Endothelial cell (in vitro differentiated cells): ENCODE data around the gene SORBS1. TPM values are rescaled to one million over a fixed set of nuclear protein-coding genes. Genes with fewer than 3 reads are reported as not detected.

Experiments
- DNase-seq: peaks from one replicate; pipeline ENCODE4 v3.0.0; 2021; ENCODE audit warnings: low spot score
- H3K27ac Mint-ChIP-seq: one replicate; pipeline ENCODE4 v1.8.0; 2021; ENCODE audit warnings: mixed read lengths, inconsistent platforms; ENCODE audit not compliant: unreplicated experiment
- H3K27me3 Mint-ChIP-seq: one replicate; pipeline ENCODE4 v1.8.0; 2021; ENCODE audit warnings: mild to moderate bottlenecking, moderate library complexity, mixed read lengths, inconsistent platforms; ENCODE audit not compliant: unreplicated experiment
- H3K36me3 Mint-ChIP-seq: one replicate; pipeline ENCODE4 v1.8.0; 2021; ENCODE audit warnings: mild to moderate bottlenecking, low read depth, mixed read lengths, inconsistent platforms; ENCODE audit not compliant: unreplicated experiment
- H3K4me1 Mint-ChIP-seq: one replicate; pipeline ENCODE4 v1.8.0; 2021; ENCODE audit warnings: mild to moderate bottlenecking, mixed read lengths, inconsistent platforms; ENCODE audit not compliant: unreplicated experiment
- H3K4me3 Mint-ChIP-seq: one replicate; pipeline ENCODE4 v1.8.0; 2021; ENCODE audit warnings: mild to moderate bottlenecking, mixed read lengths, inconsistent platforms; ENCODE audit not compliant: unreplicated experiment
- H3K9me3 Mint-ChIP-seq: one replicate; pipeline ENCODE4 v1.8.0; 2021; ENCODE audit warnings: mixed read lengths, inconsistent platforms; ENCODE audit not compliant: unreplicated experiment
- CTCF ChIP-seq: fragments of 200-600 bp; sonication (generic); IDR thresholded peaks from one replicate; pipeline ENCODE4 v1.5.0; 2021; ENCODE audit warnings: antibody characterized with exemption; ENCODE audit not compliant: unreplicated experiment
- total RNA-seq: library from RNA; stranded (reverse); fragmentation: NEBNext Ultra II Directional; extraction: Animal tissue kit (Norgen Biotek cat#: 25700); gene quantifications from one replicate; pipeline ENCODE4 v1.2.1, GENCODE V29; 2021; ENCODE audit not compliant: unreplicated experiment

Gene SORBS1
- total RNA-seq, 1 donor from 2014 or later = 103 TPM

GRCh38 chr10:95459446-95460045, 101.6 kb downstream of the SORBS1 start:
- no peak for DNase-seq

GRCh38 chr10:95458871-95459270, 102.3 kb downstream of the SORBS1 start:
- Mint-ChIP-seq H3K9me3 (no peaks in the 10 kb centered on the region), H3K4me1 (peaks cover 18% of the 10 kb centered on the region), H3K36me3 (peaks cover 20% of the 10 kb centered on the region), H3K27ac (no peak overlapping the region), H3K4me3 (no peak overlapping the region), H3K27me3 (no peaks in the 10 kb centered on the region)
- DNase-seq = no peak
- no peak for TF ChIP-seq CTCF

More at GRCh38 chr10:95459446-95460045, 101.6 kb downstream of the SORBS1 start:
- TF ChIP-seq CTCF = no peak
- no peaks in the 10 kb centered on the region for H3K9me3 Mint-ChIP-seq
- H3K4me3 Mint-ChIP-seq = no peak overlapping the region
- H3K27me3 Mint-ChIP-seq = no peaks in the 10 kb centered on the region
- H3K4me1 Mint-ChIP-seq = peaks cover 21% of the 10 kb centered on the region
- H3K36me3 Mint-ChIP-seq = peaks cover 18% of the 10 kb centered on the region
- no peak overlapping the region for H3K27ac Mint-ChIP-seq

- no peak for TF ChIP-seq CTCF
- H3K4me3 Mint-ChIP-seq = no peak overlapping the region
- DNase-seq = no peak
- H3K4me1 Mint-ChIP-seq = peaks cover 16% of the 10 kb centered on the region
- peaks cover 18% of the 10 kb centered on the region for H3K36me3 Mint-ChIP-seq
- peak overlapping the region; percentile 36 for H3K27ac Mint-ChIP-seq
- H3K9me3 Mint-ChIP-seq = no peaks in the 10 kb centered on the region
- H3K27me3 Mint-ChIP-seq = no peaks in the 10 kb centered on the region
Observed at GRCh38 chr10:95458014-95458413, 103.2 kb downstream of the SORBS1 start.

DNA sequence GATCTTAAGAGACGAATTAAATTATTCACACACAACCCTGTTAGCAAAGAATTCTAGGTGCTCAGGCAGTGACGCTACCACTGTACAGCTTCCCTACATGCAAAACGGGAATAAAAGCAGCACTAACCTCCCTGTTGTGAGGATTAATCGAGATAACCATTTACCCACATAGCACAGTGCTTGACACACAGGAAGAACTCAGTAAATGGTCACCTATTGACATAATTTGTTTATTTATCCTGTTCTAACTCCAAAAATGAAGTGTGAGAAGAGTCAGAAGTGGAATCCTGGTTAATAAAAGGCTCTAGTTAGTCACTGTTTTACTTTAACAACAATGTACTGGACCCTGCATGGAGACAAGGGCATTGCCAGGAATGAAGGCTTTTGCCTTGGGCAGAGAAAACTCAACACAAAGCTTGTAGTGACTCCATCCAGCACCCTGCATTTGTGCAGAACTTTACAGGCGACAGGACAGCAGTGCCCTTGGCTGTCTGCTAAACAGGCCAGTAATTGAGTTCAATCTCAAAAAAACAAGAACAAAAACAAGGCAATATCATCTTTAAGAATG, 103.8 kb downstream of the SORBS1 start:
- TF ChIP-seq CTCF = no peak
- no peak for DNase-seq
- H3K4me3 Mint-ChIP-seq = no peak overlapping the region
- H3K27ac Mint-ChIP-seq = no peak overlapping the region
- H3K36me3 Mint-ChIP-seq = peaks cover 17% of the 10 kb centered on the region
- no peaks in the 10 kb centered on the region for H3K9me3 Mint-ChIP-seq
- H3K27me3 Mint-ChIP-seq = no peaks in the 10 kb centered on the region
- peaks cover 14% of the 10 kb centered on the region for H3K4me1 Mint-ChIP-seq

DNA sequence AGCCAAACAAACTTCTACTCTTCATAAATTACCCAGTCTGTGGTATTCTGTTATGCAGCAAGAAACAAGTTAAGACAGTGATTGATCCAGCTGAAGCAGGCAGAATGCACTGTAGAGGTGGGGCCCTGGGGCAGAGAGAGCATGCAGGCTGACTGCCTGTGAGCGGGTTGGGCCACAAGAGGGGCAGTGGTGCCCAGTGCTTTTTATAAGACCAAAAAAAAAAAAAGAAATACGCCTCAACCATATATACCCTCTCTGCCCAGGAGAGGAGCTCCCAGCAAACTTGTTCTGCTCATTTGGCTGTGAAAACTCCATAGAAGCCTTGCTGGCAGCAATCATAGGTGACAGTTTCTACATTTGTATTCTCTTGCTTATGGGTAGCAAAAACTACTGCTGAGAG, 104.7 kb downstream of the SORBS1 start:
- H3K4me3 Mint-ChIP-seq = no peak overlapping the region
- H3K27me3 Mint-ChIP-seq = no peaks in the 10 kb centered on the region
- H3K4me1 Mint-ChIP-seq = peaks cover 14% of the 10 kb centered on the region
- no peak for DNase-seq
- H3K36me3 Mint-ChIP-seq = peaks cover 17% of the 10 kb centered on the region
- no peak overlapping the region for H3K27ac Mint-ChIP-seq
- H3K9me3 Mint-ChIP-seq = no peaks in the 10 kb centered on the region
- no peak for TF ChIP-seq CTCF
